Activated naive CD8-positive, alpha-beta T cell (primary cell): Measurements from ENCODE around the gene HIPK2.
"Not testable (repeated sequence)": the region's sequence is repeated elsewhere in the genome, so short reads cannot be mapped to it uniquely, and the experiment has no call there.

Experiments used
- H3K27ac Mint-ChIP-seq: one replicate; pipeline ENCODE4 v1.8.0; 2021; ENCODE audit warnings: mixed read lengths
- H3K27me3 Mint-ChIP-seq: one replicate; pipeline ENCODE4 v1.8.0; 2021; ENCODE audit warnings: mixed read lengths
- H3K36me3 Mint-ChIP-seq: one replicate; pipeline ENCODE4 v1.8.0; 2021; ENCODE audit warnings: mixed read lengths
- H3K4me1 Mint-ChIP-seq: one replicate; pipeline ENCODE4 v1.8.0; 2021; ENCODE audit warnings: low read depth, mixed read lengths
- H3K4me3 Mint-ChIP-seq: one replicate; pipeline ENCODE4 v1.8.0; 2021; ENCODE audit warnings: mild to moderate bottlenecking, mixed read lengths
- H3K9me3 Mint-ChIP-seq: one replicate; pipeline ENCODE4 v1.8.0; 2021; ENCODE audit warnings: low read depth, mixed read lengths

The HIPK2 gene

DNA sequence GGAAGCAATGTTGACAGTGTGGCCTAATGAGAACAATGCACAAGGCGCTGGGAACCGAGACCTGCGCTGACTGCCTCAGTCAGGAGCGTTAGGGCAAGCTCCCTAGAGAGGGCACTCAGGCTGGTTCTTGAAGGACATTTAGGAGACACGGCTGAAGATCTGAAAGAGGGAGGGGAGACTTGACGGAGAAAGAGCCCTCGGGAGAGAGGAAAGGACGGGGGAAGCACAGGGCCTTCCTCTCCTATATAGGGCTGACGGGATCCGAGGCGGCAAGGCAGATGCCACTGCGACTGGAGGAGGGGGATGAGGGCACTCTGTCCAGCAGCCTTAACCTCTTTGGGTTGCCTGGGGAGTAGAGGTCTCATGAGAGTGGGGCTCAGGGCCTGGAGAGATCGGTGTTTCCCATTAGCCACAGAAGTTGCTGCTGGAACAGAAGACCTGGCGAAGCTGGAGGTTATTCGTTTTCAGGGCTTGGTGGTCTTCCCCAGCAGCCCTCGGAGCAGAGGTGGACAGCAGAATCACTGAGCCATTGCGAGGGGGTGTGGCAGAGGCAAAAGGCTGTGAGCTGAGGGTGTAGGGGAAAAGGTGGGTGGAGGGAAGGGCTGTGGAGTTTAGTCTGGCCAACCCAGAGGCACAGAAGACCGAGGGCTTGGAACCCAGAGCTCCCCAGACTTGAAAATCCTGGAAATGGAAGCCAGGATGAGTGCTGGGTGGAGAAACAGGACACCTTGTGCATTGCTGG lies 218.3 kb downstream of the HIPK2 start:
- Mint-ChIP-seq H3K9me3 (no peaks in the 10 kb centered on the region), H3K27ac (no peak overlapping the region), H3K4me3 (no peak overlapping the region), H3K4me1 (peaks cover 7% of the 10 kb centered on the region), H3K36me3 (peaks cover 10% of the 10 kb centered on the region), H3K27me3 (peaks cover 10% of the 10 kb centered on the region)

DNA sequence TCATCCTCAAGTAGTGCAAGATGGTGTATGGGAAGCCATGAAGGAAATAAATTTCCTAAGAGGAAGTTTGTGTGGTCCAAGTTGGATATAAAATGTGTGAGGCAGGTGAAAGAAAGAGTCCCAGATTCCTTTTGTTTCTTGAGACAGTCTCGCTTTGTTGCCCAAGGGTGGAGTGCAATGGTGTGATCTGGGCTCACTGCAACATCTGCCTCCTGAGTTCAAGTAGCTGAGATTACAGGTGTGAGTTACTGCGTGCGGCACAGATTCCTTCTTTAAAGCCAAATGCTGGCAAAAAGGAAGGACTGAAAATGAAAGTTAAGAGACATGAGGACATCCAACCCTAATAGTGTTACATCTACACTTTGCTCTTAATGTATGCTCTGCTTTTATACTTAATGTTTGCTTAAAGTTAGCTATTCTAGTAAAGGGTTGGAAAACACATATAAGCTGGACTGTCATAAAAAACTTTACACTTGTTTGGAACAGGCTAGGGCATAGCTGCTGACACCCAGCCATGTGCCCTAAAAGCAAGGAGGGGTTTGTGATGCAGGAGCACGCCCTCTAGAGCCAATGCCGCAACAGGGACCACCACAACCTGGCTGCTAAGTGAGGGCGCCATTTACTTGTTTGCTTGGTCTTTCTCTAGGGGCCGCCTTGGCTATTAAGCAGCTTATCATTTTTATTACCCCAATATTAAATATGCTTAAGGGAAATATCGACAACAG lies 219.8 kb downstream of the HIPK2 start:
- Mint-ChIP-seq H3K27me3 (peaks cover 10% of the 10 kb centered on the region), H3K4me1 (peaks cover 2% of the 10 kb centered on the region), H3K36me3 (peaks cover 10% of the 10 kb centered on the region), H3K4me3 (no peak overlapping the region), H3K27ac (no peak overlapping the region), H3K9me3 (no peaks in the 10 kb centered on the region)

DNA sequence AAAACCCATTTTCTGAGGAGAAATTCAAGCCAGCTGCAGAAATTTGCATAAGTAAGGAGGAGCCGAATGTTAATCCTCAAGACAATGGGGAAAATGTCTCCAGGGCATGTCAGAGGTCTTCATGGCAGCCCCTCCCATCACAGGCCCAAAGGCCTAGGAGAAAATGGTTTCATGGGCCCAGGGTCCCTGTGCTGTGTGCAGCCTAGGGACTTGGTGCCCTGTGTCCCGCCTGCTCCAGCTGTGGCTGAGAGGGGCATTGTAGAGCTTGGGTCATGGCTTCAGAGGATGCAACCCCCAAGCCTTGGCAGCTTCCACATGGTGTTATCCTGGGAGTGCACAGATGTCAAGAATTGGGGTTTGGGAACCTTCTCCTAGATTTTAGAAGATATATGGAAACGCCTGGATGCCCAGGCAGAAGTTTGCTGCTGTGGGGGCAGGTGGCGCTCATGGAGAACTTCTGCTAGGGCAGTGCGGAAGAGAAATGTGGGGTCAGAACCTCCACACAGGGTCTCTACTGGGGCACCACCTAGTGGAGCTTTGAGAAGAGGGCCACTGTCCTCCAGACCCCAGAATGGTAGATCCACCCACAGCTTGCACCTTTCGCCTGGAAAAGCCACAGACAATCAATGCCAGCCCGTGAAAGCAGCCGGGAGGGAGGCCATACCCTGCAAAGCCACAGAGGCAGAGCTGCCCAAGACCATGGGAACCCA lies 223.7 kb downstream of the HIPK2 start:
- H3K9me3 Mint-ChIP-seq, H3K4me3 Mint-ChIP-seq, H3K27me3 Mint-ChIP-seq, H3K36me3 Mint-ChIP-seq, H3K27ac Mint-ChIP-seq, H3K4me1 Mint-ChIP-seq: not testable (repeated sequence)

DNA sequence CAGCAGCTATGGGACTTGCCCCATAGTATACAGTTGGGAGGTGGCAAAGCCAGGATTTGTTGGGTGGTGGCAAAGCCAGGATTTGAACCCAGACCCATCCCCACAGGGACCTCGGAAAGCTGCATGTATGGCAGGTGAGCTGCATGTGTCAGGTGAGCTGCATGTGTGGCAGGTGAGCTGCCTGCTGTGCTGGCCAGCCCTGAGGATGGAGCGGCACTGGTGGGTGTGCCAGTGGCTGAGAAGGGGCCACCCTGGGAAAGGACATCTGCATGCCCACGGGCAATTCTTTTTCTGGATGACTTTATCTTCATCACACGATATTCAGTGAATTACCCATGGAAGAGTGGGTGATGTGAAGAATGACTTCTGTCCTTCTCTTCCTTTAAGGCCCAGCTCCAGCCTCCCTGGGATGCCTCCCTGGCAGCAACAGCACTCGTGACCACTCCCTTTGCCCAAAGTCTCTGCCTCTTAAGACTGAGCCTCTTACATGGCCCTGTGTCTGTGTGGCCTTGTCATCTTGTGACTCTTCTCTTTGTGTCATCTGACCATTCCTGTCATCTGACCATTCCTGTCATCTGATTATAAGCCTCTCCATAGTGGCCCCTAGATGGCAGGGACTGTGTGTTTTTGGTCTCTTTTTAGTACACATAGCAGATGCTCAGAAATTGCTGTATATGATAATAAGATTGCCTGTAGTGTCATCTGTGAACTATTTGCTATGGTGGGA lies 229.3 kb downstream of the HIPK2 start:
- Mint-ChIP-seq H3K27me3 (no peaks in the 10 kb centered on the region), H3K36me3 (no peaks in the 10 kb centered on the region), H3K4me1 (no peaks in the 10 kb centered on the region), H3K9me3 (no peaks in the 10 kb centered on the region), H3K27ac (no peak overlapping the region), H3K4me3 (no peak overlapping the region)

DNA sequence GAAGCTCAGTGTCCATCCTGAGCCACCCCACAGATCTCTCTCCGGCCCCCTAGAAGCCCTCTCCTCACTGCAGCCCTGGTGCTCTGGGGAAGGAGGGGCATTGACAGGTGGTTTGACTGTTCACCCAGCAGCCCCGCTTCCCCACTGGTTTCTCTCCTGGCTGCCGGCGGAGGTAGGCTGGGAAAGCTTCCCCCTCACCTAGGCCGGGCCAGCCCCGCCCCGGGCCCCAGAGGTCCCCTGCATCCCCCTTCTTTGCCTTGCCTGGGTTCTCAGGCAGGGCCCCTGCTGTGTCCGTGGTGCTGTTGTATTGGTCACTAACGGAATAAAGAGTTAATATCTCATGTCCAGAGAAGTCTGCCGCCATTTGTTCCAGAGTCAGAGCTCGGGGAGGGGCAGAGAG lies 233.2 kb downstream of the HIPK2 start:
- Mint-ChIP-seq H3K4me1 (no peaks in the 10 kb centered on the region), H3K36me3 (no peaks in the 10 kb centered on the region), H3K27ac (no peak overlapping the region), H3K27me3 (no peaks in the 10 kb centered on the region), H3K9me3 (no peaks in the 10 kb centered on the region), H3K4me3 (no peak overlapping the region)

DNA sequence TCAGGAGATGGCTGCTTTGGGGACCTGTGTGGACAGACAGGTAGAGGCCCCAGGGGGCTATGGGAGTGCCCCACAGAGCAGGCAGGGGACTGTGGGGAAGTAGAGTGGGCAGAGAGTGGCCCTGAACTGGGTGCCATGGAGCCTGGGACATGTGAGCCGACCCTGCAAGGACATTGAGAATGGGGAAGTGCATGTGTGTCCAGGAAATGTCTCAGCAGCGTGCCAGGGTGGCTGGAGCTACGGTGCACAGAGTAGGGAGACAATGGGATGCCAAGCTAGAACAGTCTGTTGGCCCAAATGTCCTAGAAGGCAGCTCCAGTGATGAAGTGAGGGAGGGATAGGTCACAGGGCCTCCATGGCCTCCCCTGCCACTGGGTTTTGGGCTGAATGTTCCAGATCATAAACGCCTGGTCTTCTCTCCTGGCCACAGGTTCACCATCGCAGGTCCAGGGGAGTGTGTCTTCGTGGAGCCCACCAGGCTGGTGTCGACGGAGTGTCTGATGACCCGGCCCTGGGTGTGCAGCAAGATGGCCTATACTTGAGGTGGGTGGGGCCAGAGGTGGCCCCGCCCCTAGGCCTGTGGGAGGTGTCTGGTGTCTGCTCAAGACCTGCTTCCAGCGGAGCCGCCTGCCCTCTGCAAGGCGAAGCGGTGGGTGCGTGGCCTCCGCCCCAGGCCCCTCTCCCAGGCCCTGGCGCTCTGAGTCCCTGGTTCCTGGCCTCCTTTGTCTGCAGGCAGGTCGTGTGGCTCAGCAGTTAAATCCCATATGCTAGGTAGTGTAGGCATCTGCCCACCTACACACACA lies 233.8 kb downstream of the HIPK2 start:
- no peaks in the 10 kb centered on the region for H3K9me3 Mint-ChIP-seq
- H3K4me3 Mint-ChIP-seq: no peak overlapping the region
- no peaks in the 10 kb centered on the region for H3K36me3 Mint-ChIP-seq
- no peaks in the 10 kb centered on the region for H3K27me3 Mint-ChIP-seq
- no peaks in the 10 kb centered on the region for H3K4me1 Mint-ChIP-seq
- no peak overlapping the region for H3K27ac Mint-ChIP-seq

DNA sequence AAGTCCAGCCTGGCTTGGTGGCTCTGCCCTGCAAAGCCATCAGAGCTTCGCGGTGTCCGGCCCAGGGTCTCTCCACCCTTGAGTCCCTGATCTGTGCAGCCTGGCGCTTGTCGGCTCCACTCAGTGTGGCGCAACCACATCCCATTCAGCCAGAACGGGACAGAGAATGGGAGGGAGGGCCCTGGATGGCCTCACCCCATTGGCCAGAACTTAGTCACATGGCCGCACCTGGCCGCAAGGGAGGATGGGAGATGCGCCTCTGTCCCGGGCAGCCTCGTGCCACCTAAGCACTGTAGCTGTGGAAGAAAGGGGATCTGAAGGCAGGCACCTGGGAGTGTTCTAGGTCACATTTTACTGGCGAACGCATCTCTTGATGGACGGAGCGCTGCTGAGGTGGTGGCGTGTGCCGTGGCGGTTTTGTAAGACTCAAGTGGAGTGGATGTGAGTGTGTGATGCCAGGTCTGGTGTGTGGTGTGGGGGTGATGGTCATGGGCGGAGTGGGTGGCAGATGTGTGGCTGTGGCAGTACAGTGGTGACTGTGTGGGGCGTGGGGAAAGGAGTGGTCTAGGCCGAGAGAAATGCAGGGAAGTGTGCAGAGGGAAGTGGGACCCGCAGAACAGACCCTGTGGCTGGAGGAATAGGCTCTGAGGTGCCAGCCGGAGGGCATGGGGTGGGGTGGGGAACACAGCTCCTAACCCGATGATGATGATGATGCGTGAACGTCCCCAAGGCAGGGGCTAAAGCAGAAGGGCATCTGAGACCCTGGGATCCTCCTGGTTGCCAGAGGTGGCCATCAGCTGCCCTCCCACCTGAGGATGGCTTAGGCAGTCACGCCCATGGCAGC lies 235.3 kb downstream of the HIPK2 start:
- no peaks in the 10 kb centered on the region for H3K36me3 Mint-ChIP-seq
- no peak overlapping the region for H3K27ac Mint-ChIP-seq
- H3K9me3 Mint-ChIP-seq: no peaks in the 10 kb centered on the region
- H3K27me3 Mint-ChIP-seq: no peaks in the 10 kb centered on the region
- H3K4me3 Mint-ChIP-seq: no peak overlapping the region
- no peaks in the 10 kb centered on the region for H3K4me1 Mint-ChIP-seq

DNA sequence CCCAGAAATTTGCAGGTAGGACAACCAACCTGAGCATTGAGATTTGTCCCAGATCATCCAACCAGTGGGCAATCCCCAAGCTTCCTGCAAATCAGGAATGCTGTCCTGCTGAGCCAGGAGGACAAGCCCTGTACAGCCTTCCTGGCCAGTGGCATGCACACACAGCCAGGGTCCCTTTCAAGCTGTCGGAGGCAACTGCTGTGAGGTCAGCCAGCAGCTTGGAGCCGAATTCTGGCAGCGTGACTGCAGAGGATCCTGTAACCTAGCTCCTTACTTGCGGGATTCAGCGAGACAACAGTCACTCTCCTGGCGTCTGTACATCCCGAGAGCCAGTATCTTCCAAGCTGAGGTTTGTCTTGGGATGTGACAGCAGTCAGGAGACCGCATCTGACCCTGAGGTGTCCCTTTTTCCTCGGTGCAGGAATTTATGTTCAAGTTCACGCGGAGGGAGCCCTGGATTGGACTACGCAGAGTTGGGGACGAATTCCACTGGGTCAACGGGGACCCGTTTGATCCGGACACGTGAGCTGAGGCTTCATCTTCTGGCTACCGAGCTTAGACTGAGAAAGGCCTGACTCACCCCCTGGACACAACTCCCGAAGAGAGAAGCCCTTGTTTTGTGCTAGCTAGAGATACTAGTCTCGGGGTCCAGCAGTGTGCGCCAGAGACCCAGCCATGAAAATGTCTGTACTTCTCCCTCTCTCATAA lies 236.0 kb downstream of the HIPK2 start:
- Mint-ChIP-seq H3K9me3 (no peaks in the 10 kb centered on the region), H3K27ac (no peak overlapping the region), H3K4me3 (no peak overlapping the region), H3K36me3 (no peaks in the 10 kb centered on the region), H3K4me1 (no peaks in the 10 kb centered on the region), H3K27me3 (no peaks in the 10 kb centered on the region)

DNA sequence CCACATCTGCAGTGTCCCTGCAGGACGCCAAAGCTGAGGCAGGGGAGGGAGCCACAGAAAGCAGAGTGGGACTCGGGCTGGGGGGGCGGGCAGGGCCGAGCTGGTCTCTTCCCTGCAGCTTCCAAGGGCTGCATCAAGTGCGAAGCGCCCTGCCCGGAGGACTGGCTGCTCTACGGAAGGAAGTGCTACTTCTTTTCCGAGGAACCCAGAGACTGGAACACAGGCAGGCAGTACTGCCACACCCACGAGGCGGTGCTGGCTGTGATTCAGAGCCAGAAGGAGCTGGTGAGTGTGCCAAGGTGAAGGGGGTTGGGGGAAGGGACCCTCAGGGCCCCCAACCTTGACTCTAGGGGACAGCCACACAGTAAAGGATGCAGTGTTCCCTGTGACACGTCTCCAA lies 237.6 kb downstream of the HIPK2 start:
- Mint-ChIP-seq H3K27me3 (no peaks in the 10 kb centered on the region), H3K9me3 (no peaks in the 10 kb centered on the region), H3K4me1 (no peaks in the 10 kb centered on the region), H3K27ac (no peak overlapping the region), H3K4me3 (no peak overlapping the region), H3K36me3 (no peaks in the 10 kb centered on the region)

DNA sequence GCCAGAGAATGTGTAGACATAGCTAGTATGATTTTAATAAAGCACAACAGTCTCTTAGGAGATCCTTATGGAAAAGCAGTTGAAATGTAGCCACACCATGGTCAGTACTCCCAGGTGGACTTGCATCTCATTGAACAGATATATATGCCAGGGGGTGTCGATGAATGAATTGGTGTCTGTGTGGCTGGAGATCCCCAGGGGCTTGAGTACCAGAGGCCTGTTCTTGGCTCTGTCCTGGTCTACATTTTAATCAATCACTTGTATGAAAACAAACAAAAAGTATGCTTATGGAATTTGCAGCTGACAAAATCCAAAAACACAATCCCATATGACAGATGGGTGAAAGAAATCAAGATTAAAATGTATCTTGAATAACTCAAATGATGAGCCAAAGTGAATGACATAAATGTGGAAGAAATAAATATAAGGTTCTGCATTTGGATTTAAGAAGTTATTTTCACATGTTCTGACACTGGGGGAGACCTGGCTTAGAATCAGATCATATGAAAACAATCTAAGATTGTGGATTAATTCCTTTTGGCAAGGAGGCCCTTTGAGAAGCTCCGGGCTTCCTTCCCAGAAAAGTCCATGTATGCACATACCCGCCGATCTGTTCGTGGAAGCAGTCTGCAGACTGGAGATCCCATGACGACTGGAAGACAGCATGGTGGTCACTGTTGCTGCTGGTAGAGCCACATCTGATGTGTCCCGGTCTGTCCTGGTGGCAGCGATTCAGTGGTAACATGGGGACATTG lies 238.7 kb downstream of the HIPK2 start:
- Mint-ChIP-seq H3K27me3 (no peaks in the 10 kb centered on the region), H3K4me1 (no peaks in the 10 kb centered on the region), H3K4me3 (no peak overlapping the region), H3K36me3 (no peaks in the 10 kb centered on the region), H3K9me3 (no peaks in the 10 kb centered on the region), H3K27ac (no peak overlapping the region)

DNA sequence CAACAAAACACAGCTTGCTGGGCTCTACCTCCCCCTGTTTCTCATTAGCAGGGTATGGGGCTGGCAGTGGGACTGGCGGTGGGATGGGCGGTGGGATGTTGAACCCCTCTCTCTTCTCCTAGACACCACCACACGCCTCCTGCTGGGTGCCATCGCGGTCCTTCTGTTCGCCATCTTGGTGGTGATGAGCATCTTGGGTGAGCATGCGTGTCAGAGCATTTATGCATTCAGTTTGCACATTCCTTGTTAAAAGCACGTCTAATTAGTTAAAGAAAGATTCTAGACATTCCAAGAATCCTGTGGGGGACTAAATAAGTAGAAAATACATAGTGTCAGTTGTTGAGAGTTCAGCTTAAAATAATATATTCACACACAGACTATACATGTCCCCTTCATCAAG lies 241.6 kb downstream of the HIPK2 start:
- no peaks in the 10 kb centered on the region for H3K27me3 Mint-ChIP-seq
- no peaks in the 10 kb centered on the region for H3K4me1 Mint-ChIP-seq
- H3K4me3 Mint-ChIP-seq: no peak overlapping the region
- H3K36me3 Mint-ChIP-seq: peaks cover 1% of the 10 kb centered on the region
- H3K9me3 Mint-ChIP-seq: no peaks in the 10 kb centered on the region
- H3K27ac Mint-ChIP-seq: no peak overlapping the region

DNA sequence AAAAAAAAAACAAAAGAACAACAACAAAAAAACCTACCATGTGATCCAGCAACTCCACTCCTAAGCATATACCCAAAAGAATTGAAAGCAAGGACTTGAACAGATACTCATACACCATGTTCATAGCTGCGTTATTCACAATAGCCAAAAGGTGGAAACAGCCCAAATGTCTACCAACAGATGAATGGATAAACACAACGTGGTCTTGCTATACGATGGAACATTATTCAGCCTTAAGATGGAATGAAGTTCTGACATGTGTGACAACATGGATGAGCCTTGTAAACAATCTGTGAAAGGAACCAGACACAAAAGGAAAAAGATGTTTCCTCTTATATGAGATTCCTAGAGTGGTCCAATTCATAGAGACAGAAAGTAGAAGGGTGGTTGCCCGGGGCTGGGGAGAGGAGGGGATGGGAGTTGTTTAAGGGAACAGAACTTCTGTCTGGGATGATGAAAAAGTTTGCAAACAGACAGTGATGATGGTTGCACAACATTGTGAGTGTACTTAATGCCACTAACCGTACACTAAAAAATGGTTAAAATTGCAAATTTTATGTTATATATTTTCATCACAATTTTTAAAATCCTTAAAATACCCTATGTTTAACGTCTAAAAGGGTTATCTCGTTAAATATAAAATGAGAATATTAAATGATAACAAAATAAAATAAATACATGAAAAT lies 242.7 kb downstream of the HIPK2 start:
- no peaks in the 10 kb centered on the region for H3K27me3 Mint-ChIP-seq
- H3K9me3 Mint-ChIP-seq: no peaks in the 10 kb centered on the region

More for the DNA sequence above, 242.7 kb downstream of the HIPK2 start:
- H3K4me3 Mint-ChIP-seq: no peak overlapping the region
- peaks cover 3% of the 10 kb centered on the region for H3K36me3 Mint-ChIP-seq
- no peak overlapping the region for H3K27ac Mint-ChIP-seq
- H3K4me1 Mint-ChIP-seq: no peaks in the 10 kb centered on the region
